Measurements from ENCODE around the gene BCAS4. TPM values are rescaled to one million over a fixed set of nuclear protein-coding genes. Genes with fewer than 3 reads are reported as not detected.

The BCAS4 gene
- total RNA-seq, 4 donors from 2014 or later: 0.30 to 0.84 (median 0.51) TPM

- H3K36me3 ChIP-seq: no peaks in the 10 kb centered on the region
- no peaks in the 10 kb centered on the region for H3K27me3 ChIP-seq
- DNase-seq (ENCODE audit: low spot score in 2 of 2): no peak
- TF ChIP-seq, protein P1, sequence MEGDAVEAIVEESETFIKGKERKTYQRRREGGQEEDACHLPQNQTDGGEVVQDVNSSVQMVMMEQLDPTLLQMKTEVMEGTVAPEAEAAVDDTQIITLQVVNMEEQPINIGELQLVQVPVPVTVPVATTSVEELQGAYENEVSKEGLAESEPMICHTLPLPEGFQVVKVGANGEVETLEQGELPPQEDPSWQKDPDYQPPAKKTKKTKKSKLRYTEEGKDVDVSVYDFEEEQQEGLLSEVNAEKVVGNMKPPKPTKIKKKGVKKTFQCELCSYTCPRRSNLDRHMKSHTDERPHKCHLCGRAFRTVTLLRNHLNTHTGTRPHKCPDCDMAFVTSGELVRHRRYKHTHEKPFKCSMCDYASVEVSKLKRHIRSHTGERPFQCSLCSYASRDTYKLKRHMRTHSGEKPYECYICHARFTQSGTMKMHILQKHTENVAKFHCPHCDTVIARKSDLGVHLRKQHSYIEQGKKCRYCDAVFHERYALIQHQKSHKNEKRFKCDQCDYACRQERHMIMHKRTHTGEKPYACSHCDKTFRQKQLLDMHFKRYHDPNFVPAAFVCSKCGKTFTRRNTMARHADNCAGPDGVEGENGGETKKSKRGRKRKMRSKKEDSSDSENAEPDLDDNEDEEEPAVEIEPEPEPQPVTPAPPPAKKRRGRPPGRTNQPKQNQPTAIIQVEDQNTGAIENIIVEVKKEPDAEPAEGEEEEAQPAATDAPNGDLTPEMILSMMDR (IDR thresholded peaks at IDR 0.05): no peak
- TF ChIP-seq EP300 (IDR thresholded peaks at IDR 0.05): no peak
- no peak for TF ChIP-seq POLR2A (IDR thresholded peaks at IDR 0.05)
- 46 to 48% methylated on average over 12 to 16 of the region's 19 CpGs for WGBS, 2 donors
- H3K9me3 ChIP-seq: no peaks in the 10 kb centered on the region
- no peak overlapping the region for H3K4me3 ChIP-seq
- H3K27ac ChIP-seq: no peak overlapping the region
- H3K4me1 ChIP-seq: no peaks in the 10 kb centered on the region
These were observed 75.8 kb downstream of the BCAS4 start for GRCh38 chr20:50870561-50871161.

- no peak for DNase-seq (ENCODE audit: low spot score in 2 of 2)
- Histone ChIP-seq H3K27ac (no peak overlapping the region), H3K4me1 (no peaks in the 10 kb centered on the region), H3K4me3 (no peak overlapping the region), H3K36me3 (peaks cover 0 to 14% (median 0%) of the 10 kb centered on the region in 3 donors), H3K9me3 (no peaks in the 10 kb centered on the region), H3K27me3 (no peaks in the 10 kb centered on the region)
- 72 to 77% methylated on average over 15 to 16 of the region's 16 CpGs for WGBS, 2 donors
- TF ChIP-seq POLR2A (IDR thresholded peaks at IDR 0.05) (no peak), EP300 (IDR thresholded peaks at IDR 0.05) (no peak)
- TF ChIP-seq, protein P1 (IDR thresholded peaks at IDR 0.05): no peak
These were observed 77.9 kb downstream of the BCAS4 start for GRCh38 chr20:50872560-50873425.

GRCh38 chr20:50873585-50873984 lies 78.7 kb downstream of the BCAS4 start:
- TF ChIP-seq, protein P1 (IDR thresholded peaks at IDR 0.05): no peak
- TF ChIP-seq POLR2A (IDR thresholded peaks at IDR 0.05) (no peak), EP300 (IDR thresholded peaks at IDR 0.05) (no peak)
- Histone ChIP-seq H3K27ac (no peak overlapping the region), H3K4me3 (no peak overlapping the region), H3K9me3 (no peaks in the 10 kb centered on the region), H3K36me3 (peaks cover 0 to 14% (median 0%) of the 10 kb centered on the region in 3 donors), H3K27me3 (no peaks in the 10 kb centered on the region), H3K4me1 (no peaks in the 10 kb centered on the region)
- DNase-seq (ENCODE audit: low spot score in 2 of 2): no peak
- WGBS, 2 donors: 75 to 88% methylated on average over 9 to 10 of the region's 10 CpGs

DNA sequence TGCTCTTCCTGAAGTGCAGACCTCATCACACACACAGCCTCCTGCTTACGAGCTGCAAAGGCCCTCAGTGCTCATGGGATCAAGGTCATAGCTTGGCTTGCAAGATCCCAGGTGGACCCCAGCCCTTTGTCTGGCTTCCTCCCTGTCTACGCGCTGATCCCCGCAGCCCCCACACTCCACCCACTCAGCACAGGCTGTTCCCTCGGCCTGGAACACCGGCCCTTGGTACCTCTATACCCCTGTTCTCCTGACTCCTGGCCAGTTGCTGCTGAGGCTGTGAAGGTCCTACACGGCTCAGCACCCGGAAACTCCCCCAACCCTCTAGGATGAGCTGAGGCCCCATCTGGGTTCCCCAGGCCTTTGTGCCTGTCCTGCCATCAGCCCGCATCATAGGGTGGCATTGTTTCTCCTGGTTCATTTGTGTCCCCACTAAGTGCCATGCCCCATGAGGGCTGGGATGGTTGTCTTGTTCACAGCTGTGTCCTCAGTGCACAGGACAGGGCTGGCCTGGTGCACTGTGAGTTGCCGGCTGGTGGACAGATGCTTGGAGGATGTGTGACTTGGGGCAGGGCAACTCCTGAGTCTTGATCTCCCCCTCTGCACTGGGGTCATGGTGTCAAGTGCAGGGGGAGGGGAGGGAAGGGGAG lies 79.4 kb downstream of the BCAS4 start:
- H3K4me1 ChIP-seq: no peaks in the 10 kb centered on the region
- H3K27ac ChIP-seq: no peak overlapping the region
- H3K27me3 ChIP-seq: no peaks in the 10 kb centered on the region
- H3K4me3 ChIP-seq: no peak overlapping the region
- WGBS, 2 donors: 80 to 85% methylated on average over 10 of the region's 10 CpGs
- no peaks in the 10 kb centered on the region for H3K9me3 ChIP-seq
- H3K36me3 ChIP-seq: peaks cover 0 to 20% (median 0%) of the 10 kb centered on the region in 3 donors
- TF ChIP-seq EP300 (IDR thresholded peaks at IDR 0.05) (no peak), POLR2A (IDR thresholded peaks at IDR 0.05) (no peak)
- TF ChIP-seq, protein P1 (IDR thresholded peaks at IDR 0.05): no peak
- DNase-seq (ENCODE audit: low spot score in 2 of 2): no peak

Data from tibial nerve (tissue), 4 donors.